BLaER1 treated with 17β-estradiol and CSF1 and Interleukin-3, amounts not matched to agents 10 nM and 100 nM (cell line): Measurements from ENCODE around the gene ALX4.

Experiments used
- H3K27ac ChIP-seq, 11 experiments: shearing (Covaris generic); formaldehyde crosslinking; 2 replicates each; pipeline ENCODE4 v1.8.1; 2022
- H3K27me3 ChIP-seq, 11 experiments: shearing (Covaris generic); formaldehyde crosslinking; 2 replicates each; pipeline ENCODE4 v1.8.1; 2022
- H3K36me3 ChIP-seq, 11 experiments: shearing (Covaris generic); formaldehyde crosslinking; 2 replicates each; pipeline ENCODE4 v1.8.1; 2022
- H3K4me1 ChIP-seq, 10 experiments: shearing (Covaris generic); formaldehyde crosslinking; 2 replicates each; pipeline ENCODE4 v1.8.1; 2022
- H3K4me2 ChIP-seq, 11 experiments: shearing (Covaris generic); formaldehyde crosslinking; 2 replicates each; pipeline ENCODE4 v1.8.1; 2022
- H3K4me3 ChIP-seq, 10 experiments: shearing (Covaris generic); formaldehyde crosslinking; 2 replicates each; pipeline ENCODE4 v1.8.1; 2022
- H3K9ac ChIP-seq, 11 experiments: shearing (Covaris generic); formaldehyde crosslinking; 2 replicates each; pipeline ENCODE4 v1.8.1; 2022
- H3K9me3 ChIP-seq, 11 experiments: shearing (Covaris generic); formaldehyde crosslinking; replicated peaks in 1 of 11; 2 replicates each; pipeline ENCODE4 v1.8.1; 2022
- H4K20me1 ChIP-seq, 11 experiments: shearing (Covaris generic); formaldehyde crosslinking; 2 replicates each; pipeline ENCODE4 v1.8.1; 2022
- Cebpa-rat ChIP-seq, 11 experiments: shearing (Covaris generic); IDR thresholded peaks; 2 replicates each; pipeline ENCODE4 v1.8.1; 2022

The ALX4 gene

GRCh38 chr11:44329472-44330230, 19.7 kb upstream of the ALX4 start:
- H3K36me3 ChIP-seq = no peaks in the 10 kb centered on the region
- H3K27ac ChIP-seq = no peak overlapping the region
- peaks cover 7 to 35% (median 33%) of the 10 kb centered on the region in 11 experiments; a peak in 21 of 22 replicates for H3K27me3 ChIP-seq
- H3K4me1 ChIP-seq = peaks cover 0 to 9% (median 0%) of the 10 kb centered on the region in 10 experiments; a peak in 6 of 20 replicates
- no peaks in the 10 kb centered on the region for H3K9me3 ChIP-seq
- no peak overlapping the region for H3K4me3 ChIP-seq
- H3K4me2 ChIP-seq = no peak overlapping the region
- no peak for TF ChIP-seq Cebpa-rat (IDR thresholded peaks at IDR 0.05)
- no peak overlapping the region for H3K9ac ChIP-seq
- H4K20me1 ChIP-seq = peaks cover 0 to 6% (median 0%) of the 10 kb centered on the region in 11 experiments; a peak in 2 of 22 replicates

- Histone ChIP-seq H3K4me1 (peaks cover 0 to 5% (median 0%) of the 10 kb centered on the region in 10 experiments; a peak in 6 of 20 replicates), H3K27me3 (peaks cover 17 to 45% (median 39%) of the 10 kb centered on the region in 11 experiments), H4K20me1 (peaks cover 0 to 8% (median 0%) of the 10 kb centered on the region in 11 experiments; a peak in 1 of 22 replicates), H3K36me3 (no peaks in the 10 kb centered on the region), H3K27ac (no peak overlapping the region), H3K4me2 (no peak overlapping the region), H3K9me3 (no peaks in the 10 kb centered on the region), H3K4me3 (no peak overlapping the region), H3K9ac (no peak overlapping the region)
- TF ChIP-seq Cebpa-rat (IDR thresholded peaks at IDR 0.05) = no peak
Observed at GRCh38 chr11:44328138-44328660, 18.3 kb upstream of the ALX4 start.

GRCh38 chr11:44327730-44328129, 17.8 kb upstream of the ALX4 start:
- Histone ChIP-seq H3K36me3 (no peaks in the 10 kb centered on the region), H3K4me2 (no peak overlapping the region), H3K4me3 (no peak overlapping the region), H3K27me3 (peaks cover 22 to 49% (median 44%) of the 10 kb centered on the region in 11 experiments), H3K9me3 (no peaks in the 10 kb centered on the region), H3K4me1 (peaks cover 0 to 8% (median 2%) of the 10 kb centered on the region in 10 experiments; a peak in 5 of 20 replicates), H3K9ac (no peak overlapping the region), H3K27ac (no peak overlapping the region), H4K20me1 (peaks cover 0 to 8% (median 0%) of the 10 kb centered on the region in 11 experiments; a peak in 1 of 22 replicates)
- no peak for TF ChIP-seq Cebpa-rat (IDR thresholded peaks at IDR 0.05)

- H3K36me3 ChIP-seq = no peaks in the 10 kb centered on the region
- peak overlapping the region in 2 of 11 experiments; percentile 7 to 9; a peak in 2 of 22 replicates for H3K4me2 ChIP-seq
- peaks cover 31 to 58% (median 52%) of the 10 kb centered on the region in 11 experiments for H3K27me3 ChIP-seq
- no peak overlapping the region for H3K9ac ChIP-seq
- H3K9me3 ChIP-seq = no peaks in the 10 kb centered on the region
- H3K4me3 ChIP-seq = no peak overlapping the region
- H3K27ac ChIP-seq = no peak overlapping the region
- peaks cover 0 to 8% (median 0%) of the 10 kb centered on the region in 11 experiments; a peak in 1 of 22 replicates for H4K20me1 ChIP-seq
- TF ChIP-seq Cebpa-rat (IDR thresholded peaks at IDR 0.05) = no peak
- H3K4me1 ChIP-seq = peaks cover 0 to 15% (median 6%) of the 10 kb centered on the region in 10 experiments; a peak in 9 of 20 replicates
Observed at GRCh38 chr11:44326615-44327475, 16.9 kb upstream of the ALX4 start.

GRCh38 chr11:44325698-44326097, 15.8 kb upstream of the ALX4 start:
- H4K20me1 ChIP-seq = peaks cover 0 to 14% (median 0%) of the 10 kb centered on the region in 11 experiments; a peak in 2 of 22 replicates
- no peak overlapping the region for H3K27ac ChIP-seq
- peaks cover 42 to 70% (median 64%) of the 10 kb centered on the region in 11 experiments for H3K27me3 ChIP-seq
- H3K9ac ChIP-seq = no peak overlapping the region
- no peak overlapping the region for H3K4me2 ChIP-seq
- no peak overlapping the region for H3K4me3 ChIP-seq
- H3K36me3 ChIP-seq = no peaks in the 10 kb centered on the region
- H3K9me3 ChIP-seq = peaks cover 0 to under 1% (median 0%) of the 10 kb centered on the region in 11 experiments; a peak in 1 of 22 replicates
- no peak for TF ChIP-seq Cebpa-rat (IDR thresholded peaks at IDR 0.05)
- peaks cover 0 to 20% (median 7%) of the 10 kb centered on the region in 10 experiments; a peak in 9 of 20 replicates for H3K4me1 ChIP-seq

- H3K4me3 ChIP-seq = no peak overlapping the region
Observed at GRCh38 chr11:44324749-44325525, 15.0 kb upstream of the ALX4 start.

GRCh38 chr11:44324222-44324621, 14.3 kb upstream of the ALX4 start:
- no peak overlapping the region for H3K4me3 ChIP-seq
- no peak overlapping the region for H3K4me2 ChIP-seq
- H3K4me1 ChIP-seq = peaks cover 0 to 20% (median 7%) of the 10 kb centered on the region in 10 experiments; a peak in 9 of 20 replicates
- H3K27me3 ChIP-seq = peaks cover 57 to 84% (median 79%) of the 10 kb centered on the region in 11 experiments
- H3K27ac ChIP-seq = no peak overlapping the region
- peaks cover 0 to 9% (median 0%) of the 10 kb centered on the region in 11 experiments; a peak in 3 of 22 replicates for H3K9me3 ChIP-seq
- H3K36me3 ChIP-seq = no peaks in the 10 kb centered on the region
- H3K9ac ChIP-seq = no peak overlapping the region
- peaks cover 0 to 25% (median 8%) of the 10 kb centered on the region in 11 experiments; a peak in 11 of 22 replicates for H4K20me1 ChIP-seq
- no peak for TF ChIP-seq Cebpa-rat (IDR thresholded peaks at IDR 0.05)

More at GRCh38 chr11:44324749-44325525, 15.0 kb upstream of the ALX4 start:
- peaks cover 0 to 20% (median 7%) of the 10 kb centered on the region in 10 experiments; a peak in 9 of 20 replicates for H3K4me1 ChIP-seq
- H3K27me3 ChIP-seq = peaks cover 50 to 77% (median 71%) of the 10 kb centered on the region in 11 experiments
- no peak overlapping the region for H3K9ac ChIP-seq
- H4K20me1 ChIP-seq = peaks cover 0 to 20% (median under 1%) of the 10 kb centered on the region in 11 experiments; a peak in 4 of 22 replicates
- no peak for TF ChIP-seq Cebpa-rat (IDR thresholded peaks at IDR 0.05)
- H3K9me3 ChIP-seq = peaks cover 0 to 8% (median 0%) of the 10 kb centered on the region in 11 experiments; a peak in 3 of 22 replicates
- no peak overlapping the region for H3K4me2 ChIP-seq
- H3K27ac ChIP-seq = no peak overlapping the region
- H3K36me3 ChIP-seq = no peaks in the 10 kb centered on the region

- no peak for TF ChIP-seq Cebpa-rat (IDR thresholded peaks at IDR 0.05)
- H3K27ac ChIP-seq = no peak overlapping the region
- H3K4me3 ChIP-seq = no peak overlapping the region
- peak overlapping the region in 3 of 11 experiments; percentile 45 to 49 (median 46); a peak in 8 of 22 replicates for H3K4me2 ChIP-seq
- no peak overlapping the region for H3K9ac ChIP-seq
- H4K20me1 ChIP-seq = peaks cover 0 to 45% (median 15%) of the 10 kb centered on the region in 11 experiments; a peak in 14 of 22 replicates
- peaks cover 0 to 13% (median 0%) of the 10 kb centered on the region in 11 experiments; a peak in 6 of 22 replicates for H3K9me3 ChIP-seq
- H3K4me1 ChIP-seq = peaks cover 0 to 20% (median 7%) of the 10 kb centered on the region in 10 experiments; a peak in 9 of 20 replicates
- H3K27me3 ChIP-seq = peaks cover 77 to 99% (median 98%) of the 10 kb centered on the region in 11 experiments
- no peaks in the 10 kb centered on the region for H3K36me3 ChIP-seq
Observed at GRCh38 chr11:44322243-44322642, 12.3 kb upstream of the ALX4 start.
